H9 (cell line): ENCODE data around the gene NPTX1. TPM values are rescaled to one million over a fixed set of nuclear protein-coding genes. Genes with fewer than 3 reads are reported as not detected.

Source experiments
- DNase-seq: peaks from one replicate; pipeline ENCODE4 v3.0.0-alpha.2; 2017
- H2AFZ ChIP-seq: one replicate; pipeline ENCODE4 v1.6.1; 2013; ENCODE audit warnings: mild to moderate bottlenecking, low read length, control low read depth, moderate library complexity
- H2AK5ac ChIP-seq: 2 replicates; pipeline ENCODE4 v1.6.1; 2013; ENCODE audit warnings: low read length, control low read depth, mixed read lengths; ENCODE audit not compliant: insufficient read length
- H2BK120ac ChIP-seq: one replicate; pipeline ENCODE4 v1.6.1; 2013; ENCODE audit warnings: low read depth, mild to moderate bottlenecking, low read length, control low read depth, inconsistent platforms; ENCODE audit not compliant: poor library complexity, severe bottlenecking
- H2BK12ac ChIP-seq: 2 replicates; pipeline ENCODE4 v1.6.1; 2013; ENCODE audit warnings: low read length, control low read depth, mixed read lengths, low read depth; ENCODE audit not compliant: insufficient read length
- H2BK15ac ChIP-seq: 2 replicates; pipeline ENCODE4 v1.6.1; 2013; ENCODE audit warnings: low read depth, low read length, control low read depth
- H2BK20ac ChIP-seq: one replicate; pipeline ENCODE4 v1.6.1; 2013; ENCODE audit warnings: low read depth, mild to moderate bottlenecking, low read length, control low read depth, inconsistent platforms; ENCODE audit not compliant: poor library complexity, severe bottlenecking
- H2BK5ac ChIP-seq: 2 replicates; pipeline ENCODE4 v1.6.1; 2013; ENCODE audit warnings: low read length, control low read depth, mixed read lengths; ENCODE audit not compliant: insufficient read length
- H3K14ac ChIP-seq: 2 replicates; pipeline ENCODE4 v1.6.1; 2013; ENCODE audit warnings: low read length, control low read depth; ENCODE audit not compliant: insufficient read depth
- H3K18ac ChIP-seq: 2 replicates; pipeline ENCODE4 v1.6.1; 2013; ENCODE audit warnings: low read depth, mild to moderate bottlenecking, mixed read lengths, low read length, control low read depth; ENCODE audit not compliant: insufficient read length
- H3K23ac ChIP-seq: 2 replicates; pipeline ENCODE4 v1.6.1; 2013; ENCODE audit warnings: low read length, control low read depth, mixed read lengths, low read depth; ENCODE audit not compliant: insufficient read length
- H3K23me2 ChIP-seq: 2 replicates; pipeline ENCODE4 v1.6.1; 2013; ENCODE audit warnings: low read depth, mild to moderate bottlenecking, mixed read lengths, low read length, control low read depth; ENCODE audit not compliant: insufficient read length, poor library complexity, severe bottlenecking
- H3K27ac ChIP-seq: 2 replicates; pipeline ENCODE4 v1.5.1; 2013; ENCODE audit warnings: low read length, control low read depth, mixed read lengths, low read depth; ENCODE audit not compliant: insufficient read length
- H3K27me3 ChIP-seq: 2 replicates; pipeline ENCODE4 v1.6.1; 2013; ENCODE audit warnings: low read length, control low read depth, inconsistent platforms; ENCODE audit not compliant: insufficient read depth
- H3K4ac ChIP-seq: 2 replicates; pipeline ENCODE4 v1.6.1; 2013; ENCODE audit warnings: low read depth, mild to moderate bottlenecking, control low read depth, inconsistent platforms, low read length, moderate library complexity
- H3K4me1 ChIP-seq: 2 replicates; pipeline ENCODE4 v1.6.1; 2013; ENCODE audit warnings: low read length, control low read depth, inconsistent platforms; ENCODE audit not compliant: insufficient read depth
- H3K4me2 ChIP-seq: 2 replicates; pipeline ENCODE4 v1.6.1; 2013; ENCODE audit warnings: low read length, control low read depth, mixed read lengths; ENCODE audit not compliant: insufficient read length, insufficient read depth
- H3K56ac ChIP-seq: 2 replicates; pipeline ENCODE4 v1.6.1; 2013; ENCODE audit warnings: low read depth, mild to moderate bottlenecking, mixed read lengths, low read length, control low read depth; ENCODE audit not compliant: insufficient read length
- H3K79me1 ChIP-seq: 2 replicates; pipeline ENCODE4 v1.6.1; 2013; ENCODE audit warnings: low read depth, mild to moderate bottlenecking, moderate library complexity, low read length, control low read depth, inconsistent platforms; ENCODE audit not compliant: insufficient read depth, poor library complexity, severe bottlenecking
- H3K79me2 ChIP-seq: 2 replicates; pipeline ENCODE4 v1.6.1; 2013; ENCODE audit warnings: low read length, control low read depth, inconsistent platforms; ENCODE audit not compliant: insufficient read depth
- H3K9ac ChIP-seq: 2 replicates; pipeline ENCODE4 v1.6.1; 2013; ENCODE audit warnings: low read length, control low read depth, mixed read lengths; ENCODE audit not compliant: insufficient read length; ENCODE audit errors: extremely low read depth
- H3K9me3 ChIP-seq: one replicate; pipeline ENCODE4 v1.6.1; 2013; ENCODE audit warnings: low read depth, low read length, inconsistent platforms; ENCODE audit not compliant: control insufficient read depth
- H3T11ph ChIP-seq: one replicate; pipeline ENCODE4 v1.6.1; 2013; ENCODE audit warnings: mild to moderate bottlenecking, low read length, control low read depth, inconsistent platforms
- H4K20me1 ChIP-seq: one replicate; pipeline ENCODE4 v1.6.1; 2013; ENCODE audit not compliant: control insufficient read depth, insufficient read length, insufficient read depth
- H4K5ac ChIP-seq: 2 replicates; pipeline ENCODE4 v1.6.1; 2013; ENCODE audit warnings: low read depth, mild to moderate bottlenecking, mixed read lengths, low read length, control low read depth; ENCODE audit not compliant: insufficient read length
- H4K8ac ChIP-seq: replicated peaks from 2 replicates; pipeline ENCODE4 v1.6.1; 2013; ENCODE audit warnings: low read length, control low read depth, mixed read lengths, low read depth; ENCODE audit not compliant: insufficient read length
- H4K91ac ChIP-seq: 2 replicates; pipeline ENCODE4 v1.6.1; 2013; ENCODE audit warnings: low read depth, mild to moderate bottlenecking, moderate library complexity, mixed read lengths, low read length, control low read depth; ENCODE audit not compliant: insufficient read length
- H3K27ac Mint-ChIP-seq, 3 experiments: 2 replicates in 2 of 3; 3 replicates in 1 of 3; pipeline ENCODE4 v1.8.0; 2020 to 2021; ENCODE audit warnings: mixed read lengths in 3 of 3, mild to moderate bottlenecking in 1 of 3, moderate library complexity in 1 of 3
- H3K27me3 Mint-ChIP-seq: 2 replicates; pipeline ENCODE4 v1.8.0; 2021; ENCODE audit warnings: low read depth, mild to moderate bottlenecking, moderate library complexity, mixed read lengths
- H3K36me3 Mint-ChIP-seq, 3 experiments: 2 replicates in 2 of 3; 3 replicates in 1 of 3; pipeline ENCODE4 v1.8.0; 2020 to 2021; ENCODE audit warnings: low read depth in 3 of 3, mixed read lengths in 3 of 3; ENCODE audit not compliant: insufficient read depth in 1 of 3
- H3K4me1 Mint-ChIP-seq, 2 experiments: 2 replicates each; pipeline ENCODE4 v1.8.0; 2020; ENCODE audit warnings: mixed read lengths in 2 of 2
- H3K4me3 Mint-ChIP-seq, 2 experiments: 2 replicates in 1 of 2; 3 replicates in 1 of 2; pipeline ENCODE4 v1.8.0; 2020 to 2021; ENCODE audit warnings: mild to moderate bottlenecking in 2 of 2, mixed read lengths in 2 of 2, moderate library complexity in 1 of 2
- H3K9me3 Mint-ChIP-seq, 2 experiments: 2 replicates in 1 of 2; 3 replicates in 1 of 2; pipeline ENCODE4 v1.8.0; 2020; ENCODE audit warnings: mild to moderate bottlenecking in 2 of 2, mixed read lengths in 2 of 2, moderate library complexity in 1 of 2
- CTCF ChIP-seq: fragments of 200-600 bp; sonication (generic); conservative IDR thresholded peaks from 3 replicates; pipeline ENCODE4 v1.8.0; 2021; ENCODE audit warnings: antibody characterized with exemption, mild to moderate bottlenecking
- WGBS: extraction: QIAGEN DNeasy Blood & Tissue Kit; methylation state at CpG from one replicate; pipeline ENCODE4 v1.1.7; 2013; ENCODE audit warnings: missing lambda C conversion rate, low lambda C conversion rate, mixed read lengths; ENCODE audit not compliant: insufficient read length; ENCODE audit errors: extremely low coverage; 5-methylcytosine and 5-hydroxymethylcytosine counted together
- total RNA-seq: library from RNA; stranded (reverse); gene quantifications from 2 replicates; pipeline ENCODE4 v1.2.1, GENCODE V29; 2021

Gene NPTX1
- total RNA-seq, 1 experiment from 2014 or later, result 20.5 TPM

- no peak overlapping the region for H3K27ac ChIP-seq
- no CpG with 5 or more reads among the region's 84 CpGs for WGBS
- Mint-ChIP-seq H3K27me3 (peaks cover 83% of the 10 kb centered on the region), H3K9me3 (no peaks in the 10 kb centered on the region; a peak in 1 of 5 replicates), H3K27ac (no peak overlapping the region), H3K36me3 (peaks cover 0 to 9% (median 3%) of the 10 kb centered on the region in 3 experiments; a peak in 3 of 7 replicates), H3K4me1 (peaks cover 12 to 47% of the 10 kb centered on the region in 2 experiments), H3K4me3 (peak overlapping the region in 1 of 2 experiments; percentile 32; a peak in 1 of 5 replicates)
- H3K4me1 ChIP-seq, result no peaks in the 10 kb centered on the region; the same call in 1 of the 2 replicates
- H2AK5ac ChIP-seq, result no peak overlapping the region
- no peak for DNase-seq
- no peak overlapping the region for H3K18ac ChIP-seq
- peaks cover 5% of the 10 kb centered on the region for H3K23me2 ChIP-seq
- no peak overlapping the region for H2AFZ ChIP-seq
- no peak for TF ChIP-seq CTCF
- no peak overlapping the region for H2BK15ac ChIP-seq
- H3K14ac ChIP-seq, result no peak overlapping the region
- H3K27me3 ChIP-seq, result peaks cover 81% of the 10 kb centered on the region
- H4K8ac ChIP-seq, result no peak overlapping the region
- H3K56ac ChIP-seq, result no peak overlapping the region
- no peak overlapping the region for H4K91ac ChIP-seq
- no peak overlapping the region for H2BK5ac ChIP-seq
- H3K23ac ChIP-seq, result no peak overlapping the region
- H4K20me1 ChIP-seq, result no peaks in the 10 kb centered on the region
- H3K9ac ChIP-seq, result no peak overlapping the region
- no peak overlapping the region for H3K4ac ChIP-seq
- H2BK12ac ChIP-seq, result no peak overlapping the region
- H3T11ph ChIP-seq, result no peak overlapping the region
- H3K4me2 ChIP-seq, result peak overlapping the region; percentile 6
- no peak overlapping the region for H2BK20ac ChIP-seq
- H3K79me1 ChIP-seq, result no peaks in the 10 kb centered on the region
- no peak overlapping the region for H2BK120ac ChIP-seq
- H3K9me3 ChIP-seq, result no peaks in the 10 kb centered on the region
- H4K5ac ChIP-seq, result no peak overlapping the region
- H3K79me2 ChIP-seq, result no peaks in the 10 kb centered on the region
Observed at GRCh38 chr17:80476877-80477646, 655 bp upstream of the NPTX1 start.
